ENCODE results near the gene FHOD3. TPM values are rescaled to one million over a fixed set of nuclear protein-coding genes. Genes with fewer than 3 reads are reported as not detected.

The FHOD3 gene
- total RNA-seq, 1 experiment from 2014 or later, result 22.7 TPM

DNA sequence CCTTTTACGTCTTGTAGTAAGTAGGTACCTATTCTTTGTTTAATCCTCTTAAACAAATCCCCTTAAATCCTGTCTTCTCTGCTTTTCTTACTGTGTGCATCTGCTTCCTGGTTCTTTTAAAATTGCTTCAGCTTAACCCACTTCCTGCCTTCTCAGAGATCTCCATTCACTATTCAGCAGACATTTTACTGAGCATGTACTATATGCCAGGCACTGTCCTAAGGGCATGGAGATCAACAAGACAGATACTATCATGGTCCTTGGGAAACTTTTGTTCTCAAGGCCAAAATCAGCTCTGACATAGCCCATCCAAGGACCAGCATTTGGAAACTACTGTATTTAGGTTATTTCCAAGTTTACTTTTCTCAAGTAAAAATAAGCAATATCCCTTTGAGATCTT is 303.8 kb downstream of the FHOD3 start:
- intact Hi-C loops (cut with micrococcal nuclease; ENCODE audit: unreplicated experiment), result no loop called here
- CTCF ChIA-PET, result no interaction called here
- H3K9me3 ChIP-seq (ENCODE audit: control insufficient read depth, insufficient read depth, low read depth, low read length), result no peaks in the 10 kb centered on the region
- BruUV-seq (replicated peaks), result no TSS peak
- ATAC-seq (no peak), DNase-seq (ENCODE audit: low read depth, low spot score) (no peak)
- H3K4me1 ChIP-seq (ENCODE audit: control insufficient read depth, insufficient read depth, low read length), result no peaks in the 10 kb centered on the region
- no peaks in the 10 kb centered on the region for H3K27me3 ChIP-seq (ENCODE audit: control insufficient read depth, insufficient read depth, low read length)
- no peak overlapping the region for H3K4me3 ChIP-seq (ENCODE audit: low read depth in 2 of 2, low read length in 2 of 2)
- TF ChIP-seq, protein P1, sequence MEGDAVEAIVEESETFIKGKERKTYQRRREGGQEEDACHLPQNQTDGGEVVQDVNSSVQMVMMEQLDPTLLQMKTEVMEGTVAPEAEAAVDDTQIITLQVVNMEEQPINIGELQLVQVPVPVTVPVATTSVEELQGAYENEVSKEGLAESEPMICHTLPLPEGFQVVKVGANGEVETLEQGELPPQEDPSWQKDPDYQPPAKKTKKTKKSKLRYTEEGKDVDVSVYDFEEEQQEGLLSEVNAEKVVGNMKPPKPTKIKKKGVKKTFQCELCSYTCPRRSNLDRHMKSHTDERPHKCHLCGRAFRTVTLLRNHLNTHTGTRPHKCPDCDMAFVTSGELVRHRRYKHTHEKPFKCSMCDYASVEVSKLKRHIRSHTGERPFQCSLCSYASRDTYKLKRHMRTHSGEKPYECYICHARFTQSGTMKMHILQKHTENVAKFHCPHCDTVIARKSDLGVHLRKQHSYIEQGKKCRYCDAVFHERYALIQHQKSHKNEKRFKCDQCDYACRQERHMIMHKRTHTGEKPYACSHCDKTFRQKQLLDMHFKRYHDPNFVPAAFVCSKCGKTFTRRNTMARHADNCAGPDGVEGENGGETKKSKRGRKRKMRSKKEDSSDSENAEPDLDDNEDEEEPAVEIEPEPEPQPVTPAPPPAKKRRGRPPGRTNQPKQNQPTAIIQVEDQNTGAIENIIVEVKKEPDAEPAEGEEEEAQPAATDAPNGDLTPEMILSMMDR (IDR thresholded peaks at IDR 0.05), result no peak
- TF ChIP-seq TCF7L2 (IDR thresholded peaks at IDR 0.05; ENCODE audit: low read depth, low read length), result no peak
- TF ChIP-seq POLR2AphosphoS5 (IDR thresholded peaks at IDR 0.05; ENCODE audit: low read depth, low read length), result no peak
- TF ChIP-seq SIN3A (IDR thresholded peaks at IDR 0.05; ENCODE audit: borderline replicate concordance, insufficient read depth, low read depth, low read length), result no peak
- TF ChIP-seq REST (IDR thresholded peaks at IDR 0.05; ENCODE audit: insufficient read depth in 1 of 2, low read depth in 2 of 2, low read length in 1 of 2), result no peak
- no peaks in the 10 kb centered on the region for H3K36me3 ChIP-seq (ENCODE audit: control insufficient read depth, insufficient read depth, low read length)
- in situ Hi-C loops (cut with HindIII; ENCODE audit: low pct_unique_long_range_greater_than_20kb, low sequenced_read_pairs), result no loop called here
- H3K27ac ChIP-seq (ENCODE audit: low read length), result no peak overlapping the region
- POLR2A ChIA-PET, result no interaction called here

DNA sequence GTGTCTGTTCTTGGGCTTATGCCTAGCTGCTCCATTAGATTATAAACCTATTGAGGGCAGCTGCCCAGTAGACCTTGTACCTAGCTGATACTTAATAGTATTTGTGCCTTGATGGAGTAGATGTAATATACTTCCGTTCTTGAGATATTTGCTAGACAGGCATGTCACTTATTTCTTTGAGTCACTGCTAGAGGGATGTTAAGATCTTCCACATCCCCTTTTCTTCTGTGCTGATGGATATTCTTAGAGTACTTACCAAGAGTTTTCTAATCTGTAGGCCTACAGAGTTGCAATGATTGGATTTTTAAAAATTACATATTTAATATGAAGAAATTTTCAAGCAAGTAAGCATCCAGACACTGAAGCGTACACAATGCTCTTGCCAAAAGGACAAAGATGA is 304.6 kb downstream of the FHOD3 start:
- intact Hi-C loops (cut with micrococcal nuclease; ENCODE audit: unreplicated experiment) (no loop called here), in situ Hi-C loops (cut with HindIII; ENCODE audit: low pct_unique_long_range_greater_than_20kb, low sequenced_read_pairs) (no loop called here)
- no peaks in the 10 kb centered on the region for H3K27me3 ChIP-seq (ENCODE audit: control insufficient read depth, insufficient read depth, low read length)
- H3K4me3 ChIP-seq (ENCODE audit: low read depth in 2 of 2, low read length in 2 of 2), result no peak overlapping the region
- H3K9me3 ChIP-seq (ENCODE audit: control insufficient read depth, insufficient read depth, low read depth, low read length), result no peaks in the 10 kb centered on the region
- DNase-seq (ENCODE audit: low read depth, low spot score) (no peak), ATAC-seq (no peak)
- ChIA-PET CTCF (no interaction called here), POLR2A (no interaction called here)
- BruUV-seq (replicated peaks), result no TSS peak
- TF ChIP-seq, protein P1 (IDR thresholded peaks at IDR 0.05), result no peak
- no peak for TF ChIP-seq REST (IDR thresholded peaks at IDR 0.05; ENCODE audit: insufficient read depth in 1 of 2, low read depth in 2 of 2, low read length in 1 of 2)
- no peak for TF ChIP-seq TCF7L2 (IDR thresholded peaks at IDR 0.05; ENCODE audit: low read depth, low read length)
- no peak for TF ChIP-seq SIN3A (IDR thresholded peaks at IDR 0.05; ENCODE audit: borderline replicate concordance, insufficient read depth, low read depth, low read length)
- TF ChIP-seq POLR2AphosphoS5 (IDR thresholded peaks at IDR 0.05; ENCODE audit: low read depth, low read length), result no peak
- H3K4me1 ChIP-seq (ENCODE audit: control insufficient read depth, insufficient read depth, low read length), result no peaks in the 10 kb centered on the region
- H3K27ac ChIP-seq (ENCODE audit: low read length), result no peak overlapping the region
- H3K36me3 ChIP-seq (ENCODE audit: control insufficient read depth, insufficient read depth, low read length), result no peaks in the 10 kb centered on the region

Measured in Panc1 (cell line).